ENCODE data around the gene TTBK2.
"Not testable (repeated sequence)": the region's sequence is repeated elsewhere in the genome, so short reads cannot be mapped to it uniquely, and the experiment has no call there.

Gene TTBK2

GRCh38 chr15:42908538-42908937, 12.0 kb downstream of the TTBK2 start:
- H3K4me3 ChIP-seq (ENCODE audit: low read length): no peak overlapping the region
- DNase-seq (ENCODE audit: low read depth): no peak
- TF ChIP-seq, protein P1, sequence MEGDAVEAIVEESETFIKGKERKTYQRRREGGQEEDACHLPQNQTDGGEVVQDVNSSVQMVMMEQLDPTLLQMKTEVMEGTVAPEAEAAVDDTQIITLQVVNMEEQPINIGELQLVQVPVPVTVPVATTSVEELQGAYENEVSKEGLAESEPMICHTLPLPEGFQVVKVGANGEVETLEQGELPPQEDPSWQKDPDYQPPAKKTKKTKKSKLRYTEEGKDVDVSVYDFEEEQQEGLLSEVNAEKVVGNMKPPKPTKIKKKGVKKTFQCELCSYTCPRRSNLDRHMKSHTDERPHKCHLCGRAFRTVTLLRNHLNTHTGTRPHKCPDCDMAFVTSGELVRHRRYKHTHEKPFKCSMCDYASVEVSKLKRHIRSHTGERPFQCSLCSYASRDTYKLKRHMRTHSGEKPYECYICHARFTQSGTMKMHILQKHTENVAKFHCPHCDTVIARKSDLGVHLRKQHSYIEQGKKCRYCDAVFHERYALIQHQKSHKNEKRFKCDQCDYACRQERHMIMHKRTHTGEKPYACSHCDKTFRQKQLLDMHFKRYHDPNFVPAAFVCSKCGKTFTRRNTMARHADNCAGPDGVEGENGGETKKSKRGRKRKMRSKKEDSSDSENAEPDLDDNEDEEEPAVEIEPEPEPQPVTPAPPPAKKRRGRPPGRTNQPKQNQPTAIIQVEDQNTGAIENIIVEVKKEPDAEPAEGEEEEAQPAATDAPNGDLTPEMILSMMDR (conservative IDR thresholded peaks at IDR 0.05; ENCODE audit: low read length): no peak

DNA sequence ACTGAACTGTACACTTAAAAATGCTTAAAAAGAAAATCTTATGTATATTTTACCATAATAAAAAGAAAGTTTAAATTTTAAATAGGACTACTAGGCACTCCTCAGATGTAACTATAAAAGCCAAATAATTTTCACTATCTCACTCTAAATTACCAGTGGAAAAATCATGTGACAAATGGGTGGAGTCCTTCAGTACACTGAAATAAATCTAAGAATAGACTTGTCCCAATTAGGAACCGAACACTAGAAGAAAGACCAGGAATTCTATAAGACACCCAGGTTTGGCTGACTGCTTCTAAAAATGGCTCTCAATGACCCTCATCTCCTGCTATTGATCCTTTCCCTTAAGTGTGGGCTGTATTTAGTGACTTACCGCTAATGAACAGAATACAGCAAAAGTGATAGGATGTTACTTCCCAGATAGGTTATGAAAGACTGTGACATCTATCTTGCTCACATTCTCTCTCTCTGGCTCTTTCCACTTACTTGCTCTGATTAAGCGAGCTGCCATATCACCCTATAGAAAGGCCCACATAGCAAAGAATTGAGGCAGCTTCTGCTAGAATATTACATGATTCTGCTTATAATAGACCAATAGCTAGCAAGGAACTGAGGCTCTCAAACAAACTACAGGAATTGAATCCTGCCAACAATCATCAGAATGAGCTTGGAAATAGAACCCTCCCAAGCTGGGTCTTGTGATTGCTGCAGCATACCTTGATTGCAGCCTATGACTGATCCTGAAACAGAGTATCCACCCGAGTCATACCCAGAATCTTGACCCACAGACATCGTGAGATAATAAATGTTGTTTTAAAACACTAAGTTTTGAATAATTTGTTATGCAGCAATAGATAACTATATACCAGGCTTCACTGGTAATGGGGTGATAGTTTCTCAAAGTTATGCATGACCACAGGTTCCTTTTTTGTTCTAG, 16.9 kb downstream of the TTBK2 start:
- no peak overlapping the region for H3K4me3 ChIP-seq (ENCODE audit: low read length)
- no peak for DNase-seq (ENCODE audit: low read depth)
- TF ChIP-seq, protein P1 (conservative IDR thresholded peaks at IDR 0.05; ENCODE audit: low read length): no peak

DNA sequence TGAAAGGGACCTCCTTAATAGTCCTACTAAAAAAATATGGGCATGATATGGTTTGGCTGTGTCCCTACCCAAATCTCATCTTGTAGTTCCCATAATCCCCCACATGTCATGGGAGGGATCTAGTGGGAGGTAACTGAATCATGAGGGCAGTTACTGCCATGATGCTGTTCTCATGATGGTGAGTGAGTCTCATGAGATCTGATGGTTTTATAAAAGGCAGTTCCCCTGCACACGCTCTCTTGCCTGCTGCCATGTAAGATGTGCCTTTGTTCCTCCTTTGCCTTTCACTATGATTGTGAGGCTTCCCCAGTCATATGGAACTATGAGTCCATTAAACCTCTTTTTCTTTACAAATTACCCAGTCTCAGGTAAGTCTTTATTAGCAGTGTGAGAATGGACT, 26.7 kb downstream of the TTBK2 start:
- not testable (repeated sequence) for DNase-seq (ENCODE audit: low read depth)

DNA sequence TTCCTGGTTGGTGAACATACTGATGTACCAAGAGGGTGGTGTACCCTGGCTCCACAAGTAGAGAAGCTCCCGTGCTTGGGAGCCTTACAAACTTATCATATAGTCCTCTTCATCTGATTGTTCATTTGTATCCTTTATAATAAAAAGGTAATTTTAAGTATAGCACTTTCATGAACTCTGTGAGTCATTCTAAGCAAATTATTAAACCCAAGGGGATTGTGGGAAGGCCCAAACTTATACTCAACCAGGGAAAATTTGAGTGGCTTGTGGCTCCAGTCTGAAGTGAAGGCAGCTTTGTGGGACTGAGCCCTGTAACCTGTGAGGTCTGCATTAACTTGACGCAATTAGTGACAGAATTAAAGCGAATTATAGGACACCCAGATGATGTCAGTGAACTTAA, 29.0 kb downstream of the TTBK2 start:
- no peak overlapping the region for H3K4me3 ChIP-seq (ENCODE audit: low read length)
- TF ChIP-seq, protein P1 (conservative IDR thresholded peaks at IDR 0.05; ENCODE audit: low read length): no peak
- peak; percentile 15 for DNase-seq (ENCODE audit: low read depth)

More for the DNA sequence above, 26.7 kb downstream of the TTBK2 start:
- H3K4me3 ChIP-seq (ENCODE audit: low read length): not testable (repeated sequence)

DNA sequence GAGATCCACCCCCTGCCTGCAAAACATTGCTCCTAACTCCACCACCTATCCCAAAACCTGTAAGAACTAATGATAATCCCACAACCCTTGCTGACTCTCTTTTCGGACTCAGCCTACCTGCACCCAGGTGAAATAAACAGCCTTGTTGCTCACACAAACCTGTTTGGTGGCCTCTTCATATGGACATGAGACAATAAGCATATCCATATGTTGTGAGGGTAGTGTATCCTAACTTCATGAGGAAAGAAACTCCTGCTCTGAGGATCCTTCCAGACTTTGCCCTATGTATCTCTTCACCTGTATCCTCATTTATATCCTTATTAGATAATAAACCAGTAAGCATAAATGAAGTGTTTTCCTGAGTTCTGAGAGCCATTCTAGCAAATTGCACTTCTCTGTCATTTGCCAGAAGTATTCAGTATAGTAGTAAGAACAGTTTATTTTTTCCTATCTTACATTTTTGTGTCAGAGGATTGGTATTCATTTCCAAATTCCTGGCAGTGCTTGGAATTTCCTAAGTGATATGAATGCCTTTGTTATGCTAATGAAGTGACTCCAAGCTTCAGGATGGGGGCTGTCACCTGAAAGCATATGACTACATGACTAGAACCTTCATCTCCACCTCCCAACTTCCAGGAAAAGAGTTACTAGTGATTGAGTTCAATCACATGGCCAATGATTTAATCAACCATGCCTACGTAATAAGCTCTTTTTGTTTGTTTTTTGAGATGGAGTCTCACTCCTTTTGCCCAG, 30.2 kb downstream of the TTBK2 start:
- H3K4me3 ChIP-seq (ENCODE audit: low read length): no peak overlapping the region

DNA sequence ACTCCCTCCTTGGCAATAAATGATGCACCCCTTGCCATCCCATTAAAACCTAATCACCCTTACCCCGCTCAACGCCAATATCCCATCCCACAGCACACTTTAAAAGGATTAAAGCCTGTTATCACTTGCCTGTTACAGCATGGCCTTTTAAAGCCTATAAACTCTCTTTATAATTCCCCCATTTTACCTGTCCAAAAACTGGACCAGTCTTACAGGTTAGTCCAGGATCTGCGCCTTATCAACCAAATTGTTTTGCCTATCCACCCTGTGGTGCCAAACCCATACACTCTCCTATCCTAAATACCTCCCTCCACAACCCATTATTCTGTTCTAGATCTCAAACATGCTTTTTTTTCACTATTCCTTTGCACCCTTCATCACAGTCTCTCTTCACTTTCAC, 33.2 kb downstream of the TTBK2 start:
- not testable (repeated sequence) for H3K4me3 ChIP-seq (ENCODE audit: low read length); DNase-seq (ENCODE audit: low read depth)

More for the DNA sequence above, 30.2 kb downstream of the TTBK2 start:
- DNase-seq (ENCODE audit: low read depth): peak; percentile 85
- TF ChIP-seq, protein P1 (conservative IDR thresholded peaks at IDR 0.05; ENCODE audit: low read length): no peak

DNA sequence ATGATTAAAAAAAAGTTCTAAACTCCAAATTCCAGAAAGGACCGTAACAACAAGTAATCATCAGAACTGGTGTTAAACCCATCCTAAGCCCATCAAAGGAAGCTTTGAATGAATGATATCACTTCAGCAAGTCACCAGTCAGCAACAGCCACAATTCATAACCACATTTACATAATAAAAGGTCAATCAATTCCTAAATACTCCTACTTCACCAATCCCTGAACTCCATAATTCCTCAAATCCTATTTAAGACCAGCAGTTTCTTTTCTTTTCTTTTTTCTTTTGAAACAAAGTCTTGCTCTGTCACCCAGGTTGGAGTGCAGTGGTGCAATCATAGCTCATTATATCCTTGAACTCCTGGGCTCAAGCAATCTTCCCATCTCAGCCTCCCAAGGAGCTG, 40.5 kb downstream of the TTBK2 start:
- H3K4me3 ChIP-seq (ENCODE audit: low read length): no peak overlapping the region
- no peak for DNase-seq (ENCODE audit: low read depth)
- TF ChIP-seq, protein P1 (conservative IDR thresholded peaks at IDR 0.05; ENCODE audit: low read length): no peak

GRCh38 chr15:42879443-42879842, 41.1 kb downstream of the TTBK2 start:
- no peak for DNase-seq (ENCODE audit: low read depth)
- TF ChIP-seq, protein P1 (conservative IDR thresholded peaks at IDR 0.05; ENCODE audit: low read length): no peak
- no peak overlapping the region for H3K4me3 ChIP-seq (ENCODE audit: low read length)

All from AG10803 (cell line).